ENCODE results near the gene SERPINA1.

The SERPINA1 gene

GRCh38 chr14:94388384-94389103 lies at the start of gene SERPINA1:
SERPINA1 (minus strand) TSS chr14:94388602; CDS start chr14:94383237, 5,365 bp downstream.
- no peaks in the 10 kb centered on the region for H4K20me1 ChIP-seq (ENCODE audit: control insufficient read depth, insufficient read depth, low read depth, low read length)
- H3K79me2 ChIP-seq (ENCODE audit: control insufficient read depth, low read length) = no peaks in the 10 kb centered on the region
- no peaks in the 10 kb centered on the region for H3K4me1 ChIP-seq (ENCODE audit: control insufficient read depth, low read length)
- H3K36me3 ChIP-seq (ENCODE audit: control insufficient read depth, low read length) = no peaks in the 10 kb centered on the region
- no peaks in the 10 kb centered on the region for H3K27me3 ChIP-seq (ENCODE audit: control insufficient read depth, low read length)
- no peaks in the 10 kb centered on the region for H3F3A ChIP-seq (ENCODE audit: control insufficient read depth, insufficient read depth)
- no peak within 1 kb of the TSS for H3K4me2 ChIP-seq (ENCODE audit: low read length)
- H3K27ac ChIP-seq (ENCODE audit: low read depth, low read length) = no peak within 1 kb of the TSS
- H3K9me3 ChIP-seq (ENCODE audit: control insufficient read depth, insufficient read depth, low read length) = no peaks in the 10 kb centered on the region
- TF ChIP-seq EZH2phosphoT487 (IDR thresholded peaks at IDR 0.05; ENCODE audit: borderline replicate concordance, low read length) = no peak
- TF ChIP-seq, protein P1, sequence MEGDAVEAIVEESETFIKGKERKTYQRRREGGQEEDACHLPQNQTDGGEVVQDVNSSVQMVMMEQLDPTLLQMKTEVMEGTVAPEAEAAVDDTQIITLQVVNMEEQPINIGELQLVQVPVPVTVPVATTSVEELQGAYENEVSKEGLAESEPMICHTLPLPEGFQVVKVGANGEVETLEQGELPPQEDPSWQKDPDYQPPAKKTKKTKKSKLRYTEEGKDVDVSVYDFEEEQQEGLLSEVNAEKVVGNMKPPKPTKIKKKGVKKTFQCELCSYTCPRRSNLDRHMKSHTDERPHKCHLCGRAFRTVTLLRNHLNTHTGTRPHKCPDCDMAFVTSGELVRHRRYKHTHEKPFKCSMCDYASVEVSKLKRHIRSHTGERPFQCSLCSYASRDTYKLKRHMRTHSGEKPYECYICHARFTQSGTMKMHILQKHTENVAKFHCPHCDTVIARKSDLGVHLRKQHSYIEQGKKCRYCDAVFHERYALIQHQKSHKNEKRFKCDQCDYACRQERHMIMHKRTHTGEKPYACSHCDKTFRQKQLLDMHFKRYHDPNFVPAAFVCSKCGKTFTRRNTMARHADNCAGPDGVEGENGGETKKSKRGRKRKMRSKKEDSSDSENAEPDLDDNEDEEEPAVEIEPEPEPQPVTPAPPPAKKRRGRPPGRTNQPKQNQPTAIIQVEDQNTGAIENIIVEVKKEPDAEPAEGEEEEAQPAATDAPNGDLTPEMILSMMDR (IDR thresholded peaks at IDR 0.05; ENCODE audit: low read depth, low read length, poor library complexity, severe bottlenecking) = no peak
- no peaks in the 10 kb centered on the region for H3K9me2 ChIP-seq (replicated peaks; ENCODE audit: control insufficient read depth, low read length)
- H3K4me3 ChIP-seq (ENCODE audit: low read length) = no peak within 1 kb of the TSS

GRCh38 chr14:94428610-94429009 lies 40.2 kb upstream of the SERPINA1 start:
- Histone ChIP-seq H3K36me3 (ENCODE audit: control insufficient read depth, low read length) (no peaks in the 10 kb centered on the region), H3K9me3 (ENCODE audit: control insufficient read depth, insufficient read depth, low read length) (no peaks in the 10 kb centered on the region), H3K4me1 (ENCODE audit: control insufficient read depth, low read length) (no peaks in the 10 kb centered on the region; the same call in 1 of the 2 replicates), H3K79me2 (ENCODE audit: control insufficient read depth, low read length) (no peaks in the 10 kb centered on the region), H3F3A (ENCODE audit: control insufficient read depth, insufficient read depth) (no peaks in the 10 kb centered on the region), H3K4me2 (ENCODE audit: low read length) (no peak overlapping the region), H4K20me1 (ENCODE audit: control insufficient read depth, insufficient read depth, low read depth, low read length) (no peaks in the 10 kb centered on the region), H3K27me3 (ENCODE audit: control insufficient read depth, low read length) (peaks cover 29% of the 10 kb centered on the region), H3K4me3 (ENCODE audit: low read length) (no peak overlapping the region), H3K9me2 (replicated peaks; ENCODE audit: control insufficient read depth, low read length) (no peaks in the 10 kb centered on the region), H3K27ac (ENCODE audit: low read depth, low read length) (no peak overlapping the region)
- TF ChIP-seq, protein P1 (IDR thresholded peaks at IDR 0.05; ENCODE audit: low read depth, low read length, poor library complexity, severe bottlenecking) = no peak
- TF ChIP-seq EZH2phosphoT487 (IDR thresholded peaks at IDR 0.05; ENCODE audit: borderline replicate concordance, low read length) = no peak

DNA sequence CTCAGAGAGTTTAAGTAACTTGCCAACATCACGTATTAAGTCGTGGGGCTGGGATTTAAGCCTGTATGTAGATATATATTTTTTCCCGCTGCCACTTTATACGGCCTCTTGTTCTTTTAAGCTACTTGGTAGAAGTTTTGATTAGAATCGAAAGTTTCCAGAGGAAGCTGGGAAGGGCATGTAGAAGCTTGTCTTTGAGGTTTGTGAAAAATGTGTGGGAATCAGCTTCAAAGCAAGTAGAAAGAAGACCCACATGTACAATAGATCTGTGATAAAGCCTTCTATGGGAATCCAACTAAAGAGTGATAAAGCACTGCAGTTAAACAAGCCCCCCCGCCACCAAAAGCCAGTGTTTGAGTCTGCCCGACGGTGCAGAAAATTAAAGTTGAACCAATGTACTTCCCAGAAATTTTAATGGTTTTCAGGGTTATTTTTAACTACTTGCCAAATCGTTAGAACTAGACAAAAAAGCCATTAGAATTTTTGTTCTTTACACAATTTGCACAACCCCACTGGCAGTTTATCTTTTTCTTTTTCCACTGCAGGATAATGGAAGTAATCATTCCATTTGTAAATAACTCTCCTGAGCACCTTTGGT lies 38.7 kb upstream of the SERPINA1 start:
- TF ChIP-seq EZH2phosphoT487 (IDR thresholded peaks at IDR 0.05; ENCODE audit: borderline replicate concordance, low read length) = no peak
- TF ChIP-seq, protein P1 (IDR thresholded peaks at IDR 0.05; ENCODE audit: low read depth, low read length, poor library complexity, severe bottlenecking) = no peak
- Histone ChIP-seq H3K9me2 (replicated peaks; ENCODE audit: control insufficient read depth, low read length) (no peaks in the 10 kb centered on the region), H3K79me2 (ENCODE audit: control insufficient read depth, low read length) (no peaks in the 10 kb centered on the region), H4K20me1 (ENCODE audit: control insufficient read depth, insufficient read depth, low read depth, low read length) (no peaks in the 10 kb centered on the region), H3K27me3 (ENCODE audit: control insufficient read depth, low read length) (peaks cover 36% of the 10 kb centered on the region), H3F3A (ENCODE audit: control insufficient read depth, insufficient read depth) (no peaks in the 10 kb centered on the region), H3K4me1 (ENCODE audit: control insufficient read depth, low read length) (no peaks in the 10 kb centered on the region), H3K27ac (ENCODE audit: low read depth, low read length) (no peak overlapping the region), H3K9me3 (ENCODE audit: control insufficient read depth, insufficient read depth, low read length) (no peaks in the 10 kb centered on the region), H3K36me3 (ENCODE audit: control insufficient read depth, low read length) (no peaks in the 10 kb centered on the region), H3K4me3 (ENCODE audit: low read length) (no peak overlapping the region), H3K4me2 (ENCODE audit: low read length) (no peak overlapping the region)

Data from DOHH2 (cell line).